SH-SY5Y (cell line): ENCODE results near the gene ANKRD26.

Experiments
- GATA2 ChIP-seq: IDR thresholded peaks from 2 replicates; pipeline ENCODE4 v1.6.1; 2011; ENCODE audit warnings: mild to moderate bottlenecking, low read depth, low read length
- GATA3 ChIP-seq: IDR thresholded peaks from 2 replicates; pipeline ENCODE4 v1.6.1; 2011; ENCODE audit warnings: low read depth, mild to moderate bottlenecking, low read length, moderate library complexity

DNA sequence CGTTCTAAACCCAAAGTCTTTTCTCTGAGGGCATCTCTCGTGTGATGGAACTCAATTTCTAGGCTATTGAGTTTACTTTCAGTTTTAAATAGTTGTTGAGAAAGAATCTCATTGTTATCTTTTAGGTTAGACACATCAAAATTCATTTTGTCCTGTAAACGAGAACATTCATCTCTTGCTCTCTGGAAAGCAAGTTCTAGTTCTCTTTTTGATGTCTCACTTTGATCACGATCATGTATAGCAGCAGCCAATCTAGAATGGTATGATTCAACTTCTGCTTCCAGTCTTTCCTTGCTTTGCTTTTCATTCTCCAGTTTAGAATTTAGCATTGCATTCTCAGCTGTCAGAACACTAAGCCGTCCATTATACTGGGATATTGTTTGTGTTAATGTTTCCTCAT is 65.1 kb downstream of the ANKRD26 start:
- TF ChIP-seq GATA3 (no peak), GATA2 (no peak)
